MM.1S (cell line): ENCODE results near the gene SIRPA.

Experiments
- EZH2 ChIP-seq: fragments of 300-600 bp; sonication (generic); optimal IDR thresholded peaks from 2 replicates; pipeline ENCODE3; 2017; ENCODE audit warnings: low read depth, mild to moderate bottlenecking, antibody characterized with exemption, low read length, mixed read lengths
- EZH2phosphoT487 ChIP-seq: fragments of 300-600 bp; sonication (generic); IDR thresholded peaks from 2 replicates; pipeline ENCODE4 v1.6.1; 2018; ENCODE audit warnings: antibody characterized with exemption, low read length
- TF ChIP-seq, protein P1 (sequence below): fragments of 300-600 bp; sonication (generic); IDR thresholded peaks from 2 replicates; pipeline ENCODE4 v1.5.1; 2016; ENCODE audit warnings: antibody characterized with exemption, low read length, mixed read lengths

DNA sequence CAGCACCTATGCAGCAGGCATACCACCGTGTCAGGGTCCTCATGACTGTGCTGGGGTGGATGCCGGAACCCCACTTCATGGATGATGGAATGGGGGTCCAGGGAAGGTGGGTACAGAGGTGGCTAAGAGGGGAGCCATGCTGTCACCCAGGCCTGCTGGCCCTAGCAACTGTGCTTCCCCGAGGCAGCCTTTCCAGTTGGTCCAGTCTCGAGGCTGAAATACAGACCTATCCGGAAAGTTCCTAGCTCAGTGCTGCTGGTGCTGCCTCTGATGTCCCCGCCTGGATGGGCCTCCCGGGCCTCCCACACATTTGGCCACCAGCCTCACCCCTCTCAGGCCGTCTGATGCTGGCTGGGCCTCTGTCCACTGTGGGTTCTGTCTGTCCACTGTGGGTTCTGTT is 17.4 kb downstream of the SIRPA start:
- TF ChIP-seq, protein P1, sequence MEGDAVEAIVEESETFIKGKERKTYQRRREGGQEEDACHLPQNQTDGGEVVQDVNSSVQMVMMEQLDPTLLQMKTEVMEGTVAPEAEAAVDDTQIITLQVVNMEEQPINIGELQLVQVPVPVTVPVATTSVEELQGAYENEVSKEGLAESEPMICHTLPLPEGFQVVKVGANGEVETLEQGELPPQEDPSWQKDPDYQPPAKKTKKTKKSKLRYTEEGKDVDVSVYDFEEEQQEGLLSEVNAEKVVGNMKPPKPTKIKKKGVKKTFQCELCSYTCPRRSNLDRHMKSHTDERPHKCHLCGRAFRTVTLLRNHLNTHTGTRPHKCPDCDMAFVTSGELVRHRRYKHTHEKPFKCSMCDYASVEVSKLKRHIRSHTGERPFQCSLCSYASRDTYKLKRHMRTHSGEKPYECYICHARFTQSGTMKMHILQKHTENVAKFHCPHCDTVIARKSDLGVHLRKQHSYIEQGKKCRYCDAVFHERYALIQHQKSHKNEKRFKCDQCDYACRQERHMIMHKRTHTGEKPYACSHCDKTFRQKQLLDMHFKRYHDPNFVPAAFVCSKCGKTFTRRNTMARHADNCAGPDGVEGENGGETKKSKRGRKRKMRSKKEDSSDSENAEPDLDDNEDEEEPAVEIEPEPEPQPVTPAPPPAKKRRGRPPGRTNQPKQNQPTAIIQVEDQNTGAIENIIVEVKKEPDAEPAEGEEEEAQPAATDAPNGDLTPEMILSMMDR = no peak
- TF ChIP-seq EZH2 (no peak), EZH2phosphoT487 (no peak)
